ENCODE results near the gene SLC6A8.

- TF ChIP-seq SUZ12 (IDR thresholded peaks at IDR 0.05) (no peak), PKNOX1 (IDR thresholded peaks at IDR 0.05) (no peak), FOXA1 (IDR thresholded peaks at IDR 0.05) (no peak), ZNF384 (IDR thresholded peaks at IDR 0.05) (no peak), HDGF (IDR thresholded peaks at IDR 0.05; ENCODE audit: borderline replicate concordance) (no peak), BHLHE40 (IDR thresholded peaks at IDR 0.05; ENCODE audit: borderline replicate concordance) (no peak), SP1 (IDR thresholded peaks at IDR 0.05) (no peak), TARDBP (IDR thresholded peaks at IDR 0.05) (no peak), ELF4 (IDR thresholded peaks at IDR 0.05) (no peak), NFRKB (IDR thresholded peaks at IDR 0.05) (no peak), CTBP1 (IDR thresholded peaks at IDR 0.05; ENCODE audit: borderline replicate concordance) (no peak), LEF1 (IDR thresholded peaks at IDR 0.05; ENCODE audit: borderline replicate concordance) (no peak), FOXM1 (IDR thresholded peaks at IDR 0.05; ENCODE audit: borderline replicate concordance) (no peak)
Observed at GRCh38 chrX:153702336-153703035, 14.8 kb downstream of the SLC6A8 start.

Measured in HEK293T (cell line).